NCI-H2196 treated with DMSO at 0.1 percent for 48 hours (cell line): ENCODE measurements around the gene AKAP13.

ENCODE experiments used
- DNase-seq: peaks from one replicate; lab custom pipeline; 2025; ENCODE audit not compliant: unreplicated experiment; lab: John Stamatoyannopoulos, UW

The AKAP13 gene

DNA sequence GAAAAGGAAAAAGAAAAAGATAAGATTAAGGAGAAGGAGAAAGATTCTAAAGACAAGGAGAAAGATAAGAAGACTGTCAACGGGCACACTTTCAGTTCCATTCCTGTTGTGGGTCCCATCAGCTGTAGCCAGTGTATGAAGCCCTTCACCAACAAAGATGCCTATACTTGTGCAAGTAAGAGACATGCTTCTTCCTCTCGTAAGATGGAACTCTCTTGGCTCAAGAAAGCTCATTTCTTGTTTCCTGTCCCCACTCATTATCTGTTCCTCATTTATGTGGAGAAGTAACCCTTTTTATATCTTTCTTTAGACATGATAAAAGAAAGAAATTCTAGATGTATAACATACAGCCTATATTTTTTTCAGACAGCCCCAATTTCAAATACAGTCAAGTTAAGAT lies 312.9 kb downstream of the AKAP13 start:
- DNase-seq: no peak

DNA sequence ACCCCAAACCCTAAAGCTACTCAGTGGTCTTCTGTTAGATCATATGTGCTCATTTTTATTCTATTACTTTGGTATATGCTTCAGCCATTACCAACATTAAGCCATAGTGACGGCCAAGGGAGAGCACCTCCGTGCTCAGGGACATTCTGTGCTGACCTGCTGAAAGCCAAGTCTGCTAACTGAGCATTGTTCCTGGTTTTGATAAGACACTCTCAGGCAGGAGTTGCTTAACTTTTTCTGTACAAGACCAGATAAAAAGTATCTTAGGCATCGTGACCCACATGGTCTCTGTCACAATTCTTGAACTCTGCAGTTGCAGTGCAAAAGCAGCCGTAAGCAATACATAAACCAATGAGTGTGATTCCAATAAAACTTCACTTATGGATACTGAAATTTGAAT lies 313.7 kb downstream of the AKAP13 start:
- no peak for DNase-seq

DNA sequence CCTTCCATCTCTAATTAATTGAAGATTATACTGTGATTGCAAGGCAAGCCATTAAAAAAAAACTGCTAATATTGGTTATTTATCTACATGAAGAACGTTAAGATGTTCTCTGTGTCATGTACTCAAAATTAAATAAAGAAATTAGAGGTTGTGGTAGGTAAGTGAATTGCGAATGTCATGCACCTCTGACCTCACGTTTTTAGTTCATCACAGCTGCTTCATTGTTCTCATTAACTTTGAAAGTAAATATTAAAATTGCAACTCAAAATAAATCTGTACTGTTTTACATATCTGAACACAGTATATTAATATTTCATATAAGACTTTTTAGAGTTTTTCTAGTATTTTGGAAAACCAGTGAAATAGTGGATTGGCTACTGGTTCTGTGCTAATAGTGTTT lies 320.4 kb downstream of the AKAP13 start:
- no peak for DNase-seq

DNA sequence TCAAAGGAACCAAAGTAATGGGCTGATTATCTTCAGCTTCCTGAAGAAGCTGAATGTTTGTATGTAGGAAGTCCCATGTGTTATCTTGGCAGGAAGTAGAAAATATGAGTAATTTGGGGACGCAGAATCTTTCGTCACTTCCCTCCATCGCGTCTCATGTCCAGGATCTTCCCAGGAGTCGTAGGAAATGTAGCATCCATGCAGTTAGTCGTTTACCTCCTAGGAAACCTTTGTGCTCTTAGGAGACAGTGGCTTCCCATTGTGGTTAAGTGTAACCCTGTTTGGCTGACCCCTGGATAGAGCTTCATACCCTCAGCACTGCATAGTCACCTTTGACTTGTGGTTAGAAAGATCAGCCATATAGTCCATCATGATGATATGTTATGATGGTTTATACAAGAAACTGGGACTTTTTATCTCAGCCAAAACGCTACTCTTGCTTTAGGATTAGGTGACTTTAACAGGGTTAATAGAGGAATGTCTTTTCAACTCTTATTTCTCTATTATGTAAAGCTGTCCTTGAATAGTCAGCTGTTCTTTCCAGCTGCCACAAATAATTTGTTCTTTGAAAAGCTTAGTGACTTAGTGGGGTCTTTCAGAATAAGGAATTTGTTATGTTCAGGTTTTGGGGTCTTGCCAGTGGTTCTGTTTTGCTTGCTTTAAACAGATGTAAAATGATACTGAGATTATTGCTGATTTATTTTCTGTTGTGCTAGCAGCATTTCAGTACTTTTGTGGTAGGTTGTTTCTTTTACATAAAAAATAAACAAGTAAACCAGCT lies 322.1 kb downstream of the AKAP13 start:
- no peak for DNase-seq

DNA sequence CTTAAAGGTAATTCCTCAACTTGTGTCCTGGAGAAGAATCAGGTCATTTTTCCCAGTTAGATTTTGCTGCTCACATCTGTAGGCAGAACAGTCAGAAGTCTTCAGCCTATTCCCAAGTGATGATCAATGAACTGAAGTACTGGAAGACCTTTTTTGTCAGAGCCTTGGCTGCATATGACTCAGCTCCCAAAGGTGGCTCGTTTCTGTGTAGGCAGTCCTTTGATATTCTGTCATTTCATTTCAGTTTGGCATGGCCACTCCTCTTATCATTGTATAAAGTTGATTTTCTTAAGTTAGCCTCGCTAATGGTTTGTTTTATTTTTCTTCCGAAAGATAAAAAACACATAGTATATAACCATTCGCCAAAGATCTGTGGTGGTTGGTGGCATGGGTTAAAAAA lies 323.7 kb downstream of the AKAP13 start:
- DNase-seq: no peak

DNA sequence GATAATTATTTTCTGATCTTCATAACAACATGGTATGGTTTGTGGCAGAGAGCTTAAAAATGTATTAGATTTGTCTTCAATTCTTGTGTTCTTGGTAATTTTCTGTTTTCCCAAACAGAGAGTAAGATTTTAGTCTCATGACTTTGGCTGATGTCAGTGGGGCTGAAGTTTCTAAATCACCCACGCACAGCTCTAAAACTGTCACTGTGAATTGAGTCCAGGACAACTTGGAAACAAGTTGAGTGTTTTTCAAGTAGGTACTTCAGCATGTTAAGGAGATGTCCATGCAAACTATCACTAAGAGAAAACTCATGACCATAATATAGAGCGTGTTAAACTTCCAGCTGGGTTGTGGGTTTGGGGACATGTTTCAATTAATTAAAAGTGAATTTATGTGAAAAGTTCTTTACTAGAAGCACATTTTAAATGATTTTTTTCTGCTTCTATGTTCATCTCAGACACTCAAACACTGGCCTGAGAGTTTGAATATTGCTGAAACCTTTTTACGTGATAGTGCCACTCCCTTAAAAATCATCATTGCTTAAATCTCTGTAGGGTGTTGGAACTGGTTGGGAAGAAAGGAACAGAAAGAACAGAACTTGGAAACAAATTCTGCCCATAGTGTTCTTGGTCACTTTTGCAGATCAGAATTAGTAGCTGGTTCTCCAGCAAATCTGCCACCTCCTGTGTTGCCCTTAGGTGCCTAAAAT lies 324.5 kb downstream of the AKAP13 start:
- DNase-seq: no peak

DNA sequence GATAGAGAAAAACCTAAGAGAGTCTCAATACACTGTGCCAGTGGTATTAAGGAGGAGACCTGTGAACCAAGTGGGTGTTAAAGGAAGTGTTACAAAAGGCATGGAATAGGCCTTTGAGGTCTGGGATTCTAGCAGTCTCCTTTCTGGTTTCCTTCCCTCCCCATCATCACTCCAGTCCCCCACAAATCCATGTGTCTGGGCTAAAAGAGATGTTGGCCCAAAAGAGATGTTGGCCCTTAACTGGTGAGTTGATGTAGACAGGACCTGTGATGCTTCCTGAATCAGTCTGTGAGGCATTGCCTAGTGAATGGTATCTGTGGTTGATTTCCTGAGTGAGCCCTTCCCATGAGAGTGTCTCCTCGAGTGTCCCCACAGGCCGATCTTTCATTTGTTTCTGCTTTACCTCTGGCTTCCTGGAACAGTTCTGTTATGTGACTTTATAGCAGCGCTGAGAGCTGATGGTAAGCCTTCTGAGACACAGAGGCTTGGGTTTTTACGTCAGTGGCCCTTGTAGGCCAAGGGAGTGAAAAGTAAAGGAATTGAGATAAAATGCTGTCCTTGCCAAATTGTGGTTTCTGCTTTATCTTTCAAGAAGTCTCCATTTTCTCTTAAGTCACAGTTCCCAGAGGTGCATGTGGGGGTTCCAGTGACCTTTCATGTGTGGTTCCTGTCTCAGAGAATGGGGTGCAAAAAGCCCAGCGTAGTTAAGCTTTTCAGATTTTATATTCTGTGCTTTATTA lies 326.5 kb downstream of the AKAP13 start:
- DNase-seq: no peak

DNA sequence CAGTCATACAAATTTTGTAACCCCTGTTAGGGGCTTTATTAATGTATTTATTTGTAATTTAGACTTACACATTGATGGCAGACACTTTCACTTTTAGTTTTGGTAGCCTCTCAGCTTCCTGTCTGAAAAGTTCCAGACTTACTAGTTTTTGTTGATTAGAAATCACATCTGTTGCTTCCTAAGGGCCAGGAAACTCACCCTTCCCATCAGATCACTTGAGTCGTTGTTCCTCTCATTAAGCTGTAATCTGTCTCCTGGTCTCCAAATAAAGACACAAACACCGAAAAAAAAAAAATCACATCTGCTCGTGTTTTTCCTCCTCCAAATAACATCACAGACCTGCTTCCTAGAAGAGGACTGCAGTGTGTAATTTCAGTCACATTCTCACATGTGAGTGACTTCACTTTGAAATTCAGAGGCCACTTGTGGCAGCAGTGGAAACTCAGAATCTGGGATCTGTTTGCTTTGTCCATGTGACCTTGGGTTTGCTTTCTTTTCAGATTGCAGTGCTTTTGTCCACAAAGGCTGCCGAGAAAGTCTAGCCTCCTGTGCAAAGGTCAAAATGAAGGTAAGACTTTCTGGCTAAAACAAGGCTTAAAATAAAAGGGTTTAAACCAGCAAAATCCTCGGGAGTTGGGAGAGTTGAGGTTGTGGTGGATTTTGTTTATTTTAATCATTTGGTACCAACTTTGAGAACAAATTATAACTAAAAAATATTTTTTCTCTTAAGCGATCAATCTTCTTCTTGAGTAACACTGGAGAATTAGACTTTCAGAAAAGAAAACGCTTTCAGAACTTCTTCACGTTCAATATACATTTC lies 327.3 kb downstream of the AKAP13 start:
- no peak for DNase-seq

DNA sequence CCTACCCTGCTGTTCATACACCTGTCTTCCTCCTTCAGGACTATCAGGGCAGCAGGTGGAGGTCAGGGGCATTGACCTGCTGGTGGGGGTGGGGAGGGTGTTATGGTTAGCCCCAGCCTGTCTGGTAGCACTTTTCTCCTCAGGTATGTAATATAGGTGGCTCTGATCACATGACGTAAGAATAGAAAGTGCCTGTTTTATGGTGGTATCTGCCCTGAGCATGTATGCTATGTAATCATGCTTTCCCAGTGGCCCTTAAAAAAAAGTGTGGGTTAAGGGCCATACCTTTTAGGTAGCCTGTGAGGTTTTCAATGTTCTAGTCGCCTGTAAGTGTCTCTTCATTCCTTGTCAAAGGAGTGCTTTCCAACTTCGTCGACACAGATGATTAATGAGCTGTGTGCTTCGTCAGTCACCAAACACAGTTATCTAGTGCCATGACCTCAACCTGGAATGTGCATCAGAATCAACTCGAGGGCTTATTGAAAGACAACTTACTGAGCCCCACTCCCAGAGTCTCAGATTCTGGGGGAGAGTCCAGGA lies 328.1 kb downstream of the AKAP13 start:
- no peak for DNase-seq

DNA sequence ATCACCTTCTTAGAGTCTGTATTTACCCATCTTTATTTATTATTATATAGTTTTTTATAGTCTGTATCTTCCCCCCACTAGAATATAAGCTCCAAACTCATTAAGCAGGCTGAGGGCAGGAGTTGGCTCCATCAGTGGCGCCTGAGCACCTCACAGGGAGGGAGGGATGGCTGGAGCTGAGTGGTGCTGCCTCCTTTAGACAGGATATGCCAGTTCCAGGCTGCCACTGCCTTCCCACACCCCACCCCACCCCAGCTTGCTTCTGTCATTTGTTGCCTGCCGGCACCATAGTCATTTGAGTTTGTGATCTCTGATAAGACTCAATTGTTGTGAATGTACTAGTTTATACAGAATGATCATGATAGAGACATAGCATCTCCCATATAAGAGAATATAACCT lies 328.8 kb downstream of the AKAP13 start:
- no peak for DNase-seq

DNA sequence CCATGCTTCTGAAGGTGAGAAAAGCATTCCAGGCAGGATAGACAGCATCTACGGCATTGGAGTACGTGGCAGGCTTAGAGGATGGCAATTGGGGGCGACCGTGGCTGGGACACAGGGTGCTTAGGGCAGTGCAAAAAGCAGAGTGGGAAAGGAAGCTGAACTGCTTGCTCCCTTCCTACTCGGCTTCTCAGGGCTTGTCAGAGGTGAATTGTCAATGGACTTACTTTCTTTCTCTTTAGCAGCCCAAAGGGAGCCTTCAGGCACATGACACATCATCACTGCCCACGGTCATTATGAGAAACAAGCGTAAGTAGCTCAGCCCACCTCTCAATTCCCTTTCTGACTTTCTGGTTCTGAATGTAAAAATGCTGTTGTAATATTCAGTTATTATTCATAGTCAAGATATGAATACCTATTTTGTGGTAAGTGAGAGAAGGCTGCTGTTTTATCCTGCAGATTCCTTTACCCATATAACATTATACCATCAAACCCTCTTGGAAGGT lies 330.0 kb downstream of the AKAP13 start:
- no peak for DNase-seq

DNA sequence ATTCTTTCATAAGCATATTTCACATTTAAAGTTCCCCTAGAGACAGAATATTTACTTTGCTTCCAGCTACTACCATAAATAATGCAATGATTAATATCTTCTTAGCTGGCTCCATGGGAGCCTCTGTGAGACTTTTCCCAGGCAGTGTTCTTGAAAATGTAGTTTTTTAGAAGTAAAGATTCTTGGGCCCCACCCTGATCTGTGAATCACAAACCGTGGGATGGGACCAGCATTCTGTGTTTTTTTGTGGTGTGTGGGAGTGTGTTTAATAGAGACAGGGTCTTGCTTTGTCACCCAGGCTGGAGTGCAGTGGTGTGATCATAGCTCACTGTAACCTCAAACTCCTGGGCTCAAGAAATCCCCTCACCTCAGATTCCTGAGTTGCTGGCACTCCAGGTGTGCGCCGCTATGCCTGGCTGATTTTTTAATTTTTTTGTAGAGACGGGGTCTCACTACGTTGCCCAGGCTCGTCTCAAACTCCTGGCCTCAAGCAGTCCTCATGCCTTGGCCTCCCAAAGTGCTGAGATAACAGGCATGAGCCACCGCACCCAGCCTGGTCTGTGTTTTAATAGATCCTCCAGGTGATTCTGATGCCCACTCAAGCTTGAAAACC lies 331.3 kb downstream of the AKAP13 start:
- no peak for DNase-seq

DNA sequence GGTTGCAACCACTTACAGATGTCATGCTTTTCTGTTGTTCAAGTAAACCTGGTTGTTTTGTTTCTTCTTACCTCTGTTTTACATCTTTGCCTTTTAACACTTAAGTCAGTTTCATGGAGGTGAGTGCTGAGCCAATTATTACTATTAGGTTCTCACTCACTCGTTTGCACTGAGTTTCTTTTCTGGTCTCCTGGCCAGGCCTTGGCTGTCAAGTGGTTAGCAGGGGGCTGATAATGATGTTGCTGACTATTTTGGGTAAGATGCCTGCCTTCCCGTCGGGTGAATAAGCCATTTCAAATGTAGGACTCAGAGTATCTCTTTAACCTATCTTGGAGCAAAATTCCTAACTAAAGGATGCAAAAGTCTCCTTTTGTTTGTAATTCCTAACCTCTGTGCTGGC lies 335.9 kb downstream of the AKAP13 start:
- DNase-seq: no peak

DNA sequence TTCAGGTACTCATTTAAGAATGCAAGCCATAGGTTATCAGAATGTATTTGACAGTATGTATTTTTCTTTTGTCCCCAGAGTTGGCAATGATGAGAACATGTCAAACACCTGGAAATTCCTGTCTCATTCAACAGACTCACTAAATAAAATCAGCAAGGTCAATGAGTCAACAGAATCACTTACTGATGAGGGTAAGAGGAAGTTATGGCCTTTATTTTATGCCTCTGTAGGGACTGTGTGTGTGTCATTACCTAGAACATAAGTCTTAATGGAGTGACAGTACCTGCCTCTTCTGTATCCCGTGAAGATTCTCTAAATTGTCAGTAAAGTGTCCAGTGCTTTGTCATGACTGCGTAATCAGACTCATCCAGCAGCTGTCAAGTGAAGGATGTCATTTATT lies 336.8 kb downstream of the AKAP13 start:
- DNase-seq: no peak

DNA sequence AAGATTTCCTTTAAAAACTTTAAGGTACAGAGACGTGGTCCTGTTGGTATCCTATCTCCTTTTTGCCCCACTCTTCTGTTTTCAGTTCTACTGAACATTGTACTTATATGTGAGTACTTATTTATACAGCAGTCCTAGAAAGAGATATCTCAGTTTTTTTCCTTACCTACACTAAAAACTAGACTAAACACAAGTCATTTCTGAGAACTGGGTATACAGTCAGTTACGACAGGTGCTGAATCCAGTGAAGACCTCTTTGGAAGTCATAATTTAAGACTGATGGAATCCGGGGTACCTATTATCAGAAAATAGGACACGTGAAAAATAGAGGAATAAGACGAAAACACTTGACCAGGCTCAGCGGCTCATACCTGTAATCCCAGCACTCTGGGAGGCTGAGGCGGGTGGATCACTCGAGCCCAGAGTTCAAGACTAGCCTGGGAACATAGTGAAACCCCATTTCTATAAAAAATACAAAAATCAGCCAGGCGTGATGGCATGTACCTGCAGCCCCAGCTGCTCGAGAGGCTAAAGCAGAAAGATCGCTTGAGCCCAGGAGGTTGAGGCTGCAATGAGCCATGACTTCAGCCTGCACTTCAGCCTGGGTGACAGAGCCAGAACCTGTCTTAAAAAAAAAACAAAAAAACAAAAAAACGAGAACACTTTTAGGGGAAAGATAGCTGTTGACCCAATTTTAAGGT lies 338.0 kb downstream of the AKAP13 start:
- no peak for DNase-seq

DNA sequence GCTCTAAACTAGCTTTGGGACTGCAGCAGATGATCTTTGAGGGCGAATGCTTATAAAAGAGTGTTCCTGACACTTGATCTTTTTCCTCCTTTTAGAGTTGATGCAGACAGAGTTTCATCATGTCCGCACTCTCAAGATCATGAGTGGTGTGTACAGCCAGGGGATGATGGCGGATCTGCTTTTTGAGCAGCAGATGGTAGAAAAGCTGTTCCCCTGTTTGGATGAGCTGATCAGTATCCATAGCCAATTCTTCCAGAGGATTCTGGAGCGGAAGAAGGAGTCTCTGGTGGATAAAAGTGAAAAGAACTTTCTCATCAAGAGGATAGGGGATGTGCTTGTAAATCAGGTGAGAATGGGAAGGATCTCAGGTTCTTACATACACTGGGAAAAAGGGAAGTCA lies 338.6 kb downstream of the AKAP13 start:
- no peak for DNase-seq

DNA sequence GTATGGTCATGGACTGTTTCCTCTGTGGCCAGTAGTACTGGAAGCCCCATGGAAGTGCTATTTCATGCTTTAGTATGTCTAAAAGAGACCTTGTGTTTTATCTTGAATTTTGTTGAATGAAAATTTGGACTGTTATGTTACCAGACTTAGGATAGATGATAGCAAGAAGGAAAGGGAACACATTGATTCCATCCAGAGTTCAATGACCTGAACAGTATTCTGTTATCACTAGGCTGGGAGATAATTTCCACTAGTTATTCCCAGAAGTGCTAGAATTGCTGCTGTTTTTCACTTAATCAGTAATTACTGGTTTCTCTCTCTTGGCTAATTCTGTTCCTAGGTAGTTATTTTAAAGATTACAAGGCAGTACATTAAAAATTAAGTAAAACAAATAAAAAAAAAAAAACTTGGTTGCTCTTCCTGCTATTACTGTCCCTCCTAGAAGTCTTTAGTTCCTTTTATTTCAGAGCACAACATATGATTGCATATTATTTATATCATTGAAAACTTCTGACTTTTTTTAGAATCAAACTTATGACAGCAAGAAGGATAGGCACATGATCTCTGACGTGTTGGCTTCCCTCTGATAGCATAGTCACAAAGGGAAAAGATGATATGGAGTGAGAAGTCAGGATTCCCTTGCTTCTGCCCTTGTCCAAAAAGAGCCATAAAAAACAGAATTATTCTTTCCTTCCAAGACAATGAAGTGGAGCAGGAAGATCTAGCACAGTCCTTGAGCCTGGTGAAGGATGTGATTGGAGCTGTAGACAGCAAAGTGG lies 342.2 kb downstream of the AKAP13 start:
- no peak for DNase-seq

DNA sequence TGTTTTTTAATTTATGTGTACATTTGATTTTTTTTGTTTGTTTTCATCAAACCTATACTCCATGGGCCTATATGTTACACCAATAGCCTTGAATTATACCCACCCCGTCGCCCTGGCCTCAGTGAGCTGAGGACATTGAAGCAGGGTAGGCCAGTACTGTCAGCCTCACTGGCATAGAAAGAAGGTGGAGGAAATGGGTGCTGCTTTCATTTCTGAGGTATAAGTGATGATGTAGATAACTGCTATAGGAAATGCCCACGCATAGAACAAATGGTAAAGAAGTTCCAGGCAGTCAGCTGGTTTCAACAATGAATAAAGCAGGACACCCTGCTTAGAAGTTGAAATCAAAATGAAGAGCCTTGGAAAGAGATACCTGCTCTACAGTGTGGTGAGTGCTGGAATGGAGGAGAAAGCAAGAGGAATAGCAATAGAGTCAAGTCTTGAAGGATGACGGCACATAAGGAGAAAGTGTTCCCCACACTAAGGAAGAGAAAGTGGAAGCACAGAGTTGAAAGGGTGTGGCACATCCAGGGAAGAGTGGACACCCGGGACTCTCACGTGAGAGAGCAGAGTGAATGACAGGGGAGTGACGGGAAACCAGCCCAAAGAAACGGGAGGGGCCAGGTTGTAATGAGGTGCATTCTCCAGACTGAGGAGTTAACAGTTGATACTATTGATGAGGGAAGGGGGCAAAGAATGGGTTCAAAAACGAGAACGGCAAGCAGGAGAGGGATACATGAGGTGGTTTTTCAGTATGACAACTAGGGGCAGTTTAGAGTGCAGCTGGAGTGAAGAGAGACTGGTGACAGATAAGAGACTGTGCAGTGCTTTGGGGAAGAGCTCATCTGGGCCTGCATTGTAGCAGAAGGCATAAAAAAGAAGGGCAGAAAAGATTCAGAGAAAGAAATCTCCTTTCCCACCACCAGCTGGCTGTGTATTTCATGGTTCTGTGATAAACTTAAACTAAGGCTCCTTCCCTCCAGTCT lies 343.9 kb downstream of the AKAP13 start:
- no peak for DNase-seq
